Neural cell (in vitro differentiated cells): ENCODE measurements around the gene C2.

Experiments
- EP300 ChIP-seq: fragments of 450-650 bp; conservative IDR thresholded peaks from 2 replicates; pipeline ENCODE4 v1.6.1; 2014; ENCODE audit warnings: antibody characterized with exemption, mild to moderate bottlenecking, moderate library complexity; ENCODE audit not compliant: poor library complexity, severe bottlenecking
- MXI1 ChIP-seq: fragments of 450-650 bp; conservative IDR thresholded peaks from 2 replicates; pipeline ENCODE4 v1.6.1; 2014; ENCODE audit warnings: antibody characterized with exemption, mild to moderate bottlenecking; ENCODE audit not compliant: poor library complexity, severe bottlenecking
- POLR2AphosphoS5 ChIP-seq: IDR thresholded peaks from 2 replicates; pipeline ENCODE4 v1.6.1; 2012
- RAD21 ChIP-seq: fragments of 450-650 bp; conservative IDR thresholded peaks from 2 replicates; pipeline ENCODE4 v1.6.1; 2014; ENCODE audit warnings: antibody characterized with exemption, mild to moderate bottlenecking, moderate library complexity
- TAF1 ChIP-seq: IDR thresholded peaks from 2 replicates; pipeline ENCODE4 v1.6.1; 2012; ENCODE audit warnings: low read depth
- TF ChIP-seq, protein P1 (sequence below): fragments of 450-650 bp; IDR thresholded peaks from 2 replicates; pipeline ENCODE4 v1.5.1; 2014; ENCODE audit warnings: antibody characterized with exemption, mild to moderate bottlenecking, moderate library complexity; ENCODE audit not compliant: poor library complexity, severe bottlenecking
- TF ChIP-seq, protein P2 (sequence below): IDR thresholded peaks from 2 replicates; pipeline ENCODE4 v1.6.1; 2012; ENCODE audit warnings: borderline replicate concordance

DNA sequence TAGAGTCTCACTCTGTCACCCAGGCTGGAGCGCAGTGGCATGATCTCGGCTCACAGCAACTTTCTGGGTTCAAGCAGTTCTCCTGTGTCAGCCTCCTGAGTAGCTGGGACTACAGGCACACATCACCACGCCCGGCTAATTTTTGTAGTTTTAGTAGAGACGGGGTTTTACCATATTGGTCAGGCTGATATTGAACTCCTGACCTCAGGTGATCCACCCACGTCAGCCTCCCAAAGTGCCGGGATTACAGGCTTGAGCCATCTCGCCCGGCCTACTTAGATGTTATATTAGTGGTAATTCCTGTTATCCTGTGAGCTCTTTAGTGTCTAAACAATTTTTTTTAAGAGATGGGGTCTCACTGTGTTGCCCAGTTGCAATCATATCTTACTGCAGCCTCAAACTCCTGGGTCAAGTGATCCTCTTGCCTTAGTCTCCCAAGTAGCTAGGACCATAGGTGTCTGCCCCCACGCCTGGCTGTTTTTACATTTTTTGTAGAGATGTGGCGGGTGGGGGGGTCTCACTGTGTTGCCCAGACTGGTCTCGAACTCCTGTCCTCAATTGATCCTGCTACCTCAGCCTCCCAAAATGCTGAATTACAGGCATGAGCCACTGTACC, 50.4 kb downstream of the C2 start:
- TF ChIP-seq RAD21, result no peak
- TF ChIP-seq, protein P1, sequence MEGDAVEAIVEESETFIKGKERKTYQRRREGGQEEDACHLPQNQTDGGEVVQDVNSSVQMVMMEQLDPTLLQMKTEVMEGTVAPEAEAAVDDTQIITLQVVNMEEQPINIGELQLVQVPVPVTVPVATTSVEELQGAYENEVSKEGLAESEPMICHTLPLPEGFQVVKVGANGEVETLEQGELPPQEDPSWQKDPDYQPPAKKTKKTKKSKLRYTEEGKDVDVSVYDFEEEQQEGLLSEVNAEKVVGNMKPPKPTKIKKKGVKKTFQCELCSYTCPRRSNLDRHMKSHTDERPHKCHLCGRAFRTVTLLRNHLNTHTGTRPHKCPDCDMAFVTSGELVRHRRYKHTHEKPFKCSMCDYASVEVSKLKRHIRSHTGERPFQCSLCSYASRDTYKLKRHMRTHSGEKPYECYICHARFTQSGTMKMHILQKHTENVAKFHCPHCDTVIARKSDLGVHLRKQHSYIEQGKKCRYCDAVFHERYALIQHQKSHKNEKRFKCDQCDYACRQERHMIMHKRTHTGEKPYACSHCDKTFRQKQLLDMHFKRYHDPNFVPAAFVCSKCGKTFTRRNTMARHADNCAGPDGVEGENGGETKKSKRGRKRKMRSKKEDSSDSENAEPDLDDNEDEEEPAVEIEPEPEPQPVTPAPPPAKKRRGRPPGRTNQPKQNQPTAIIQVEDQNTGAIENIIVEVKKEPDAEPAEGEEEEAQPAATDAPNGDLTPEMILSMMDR, result no peak
- TF ChIP-seq EP300, result no peak
- TF ChIP-seq, protein P2, sequence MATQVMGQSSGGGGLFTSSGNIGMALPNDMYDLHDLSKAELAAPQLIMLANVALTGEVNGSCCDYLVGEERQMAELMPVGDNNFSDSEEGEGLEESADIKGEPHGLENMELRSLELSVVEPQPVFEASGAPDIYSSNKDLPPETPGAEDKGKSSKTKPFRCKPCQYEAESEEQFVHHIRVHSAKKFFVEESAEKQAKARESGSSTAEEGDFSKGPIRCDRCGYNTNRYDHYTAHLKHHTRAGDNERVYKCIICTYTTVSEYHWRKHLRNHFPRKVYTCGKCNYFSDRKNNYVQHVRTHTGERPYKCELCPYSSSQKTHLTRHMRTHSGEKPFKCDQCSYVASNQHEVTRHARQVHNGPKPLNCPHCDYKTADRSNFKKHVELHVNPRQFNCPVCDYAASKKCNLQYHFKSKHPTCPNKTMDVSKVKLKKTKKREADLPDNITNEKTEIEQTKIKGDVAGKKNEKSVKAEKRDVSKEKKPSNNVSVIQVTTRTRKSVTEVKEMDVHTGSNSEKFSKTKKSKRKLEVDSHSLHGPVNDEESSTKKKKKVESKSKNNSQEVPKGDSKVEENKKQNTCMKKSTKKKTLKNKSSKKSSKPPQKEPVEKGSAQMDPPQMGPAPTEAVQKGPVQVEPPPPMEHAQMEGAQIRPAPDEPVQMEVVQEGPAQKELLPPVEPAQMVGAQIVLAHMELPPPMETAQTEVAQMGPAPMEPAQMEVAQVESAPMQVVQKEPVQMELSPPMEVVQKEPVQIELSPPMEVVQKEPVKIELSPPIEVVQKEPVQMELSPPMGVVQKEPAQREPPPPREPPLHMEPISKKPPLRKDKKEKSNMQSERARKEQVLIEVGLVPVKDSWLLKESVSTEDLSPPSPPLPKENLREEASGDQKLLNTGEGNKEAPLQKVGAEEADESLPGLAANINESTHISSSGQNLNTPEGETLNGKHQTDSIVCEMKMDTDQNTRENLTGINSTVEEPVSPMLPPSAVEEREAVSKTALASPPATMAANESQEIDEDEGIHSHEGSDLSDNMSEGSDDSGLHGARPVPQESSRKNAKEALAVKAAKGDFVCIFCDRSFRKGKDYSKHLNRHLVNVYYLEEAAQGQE, result no peak
- no peak for TF ChIP-seq POLR2AphosphoS5
- TF ChIP-seq MXI1, result no peak
- no peak for TF ChIP-seq TAF1
